GM12878 (cell line): ENCODE measurements around the gene TTLL11. TPM values are rescaled to one million over a fixed set of nuclear protein-coding genes. Genes with fewer than 3 reads are reported as not detected.

Experiments
- ATAC-seq: fragments of 200-7000 bp; cut with Tn5 transposase; 3 replicates; pipeline ENCODE4 v1.9.1; 2020; ENCODE audit warnings: mild to moderate bottlenecking, moderate library complexity
- BruUV-seq: library from RNA; stranded (reverse); fragments of 400-500 nt; replicated peaks from 2 replicates; lab custom pipeline; 2021; lab: Mats Ljungman, UMichigan
- CTCF ChIA-PET: fragments of 300-600 bp; sonication (Branson Sonifier 250); formaldehyde crosslinking; extraction: SDS; loops from one replicate; lab custom pipeline; 2021; ENCODE audit warnings: inconsistent platforms; lab: Yijun Ruan, JAX
- POLR2A ChIA-PET: fragments of 350-600 bp; formaldehyde crosslinking; extraction: SDS; loops from one replicate; lab custom pipeline; 2021; ENCODE audit warnings: inconsistent platforms; lab: Charles Lee
- RAD21 ChIA-PET: fragments of 300-600 bp; sonication (Branson Sonifier 250); formaldehyde crosslinking; loops from one replicate; lab custom pipeline; 2023; ENCODE audit warnings: antibody characterized with exemption; ENCODE audit not compliant: unreplicated experiment; lab: Charles Lee
- SMC1A ChIA-PET: fragments of 300-600 bp; sonication (Branson Sonifier 250); formaldehyde crosslinking; loops from one replicate; lab custom pipeline; 2023; ENCODE audit not compliant: unreplicated experiment, uncharacterized antibody; lab: Charles Lee
- DNase-seq: peaks from one replicate; pipeline ENCODE4 v3.0.0-alpha.2; 2011; ENCODE audit warnings: low read depth, low spot score
- FAIRE-seq: peaks from 3 replicates; lab custom pipeline; 2011; peaks lifted over from hg19 to GRCh38; lab: Jason Lieb, UNC
- H2AFZ ChIP-seq: 2 replicates; pipeline ENCODE4 v1.6.0; 2011; ENCODE audit warnings: low read depth, low read length, control low read depth; ENCODE audit not compliant: control insufficient read depth
- H3K27ac ChIP-seq: 2 replicates; pipeline ENCODE4 v1.5.1; 2011; ENCODE audit warnings: control low read depth; ENCODE audit not compliant: control insufficient read depth, insufficient read depth
- H3K27me3 ChIP-seq, 2 experiments: replicated peaks in 1 of 2; 2 replicates each; pipeline versions ENCODE4 v1.6.0 to v1.6.1; 2011; ENCODE audit warnings: low read length in 1 of 2; ENCODE audit not compliant: control insufficient read depth in 2 of 2, insufficient read depth in 2 of 2
- H3K36me3 ChIP-seq, 2 experiments: 2 replicates each; pipeline ENCODE4 v1.5.1; 2011; ENCODE audit warnings: low read length in 1 of 2; ENCODE audit not compliant: control insufficient read depth in 2 of 2, insufficient read depth in 2 of 2
- H3K4me1 ChIP-seq: 2 replicates; pipeline ENCODE4 v1.6.1; 2011; ENCODE audit warnings: mild to moderate bottlenecking, low read length, moderate library complexity, mixed read lengths; ENCODE audit not compliant: control insufficient read depth, insufficient read depth
- H3K4me2 ChIP-seq: 2 replicates; pipeline ENCODE4 v1.6.0; 2011; ENCODE audit warnings: control low read depth; ENCODE audit not compliant: control insufficient read depth, insufficient read depth
- H3K4me3 ChIP-seq: fragments of 200-600 bp; sonication (generic); 2 replicates; pipeline ENCODE4 v1.5.1; 2016
- H3K79me2 ChIP-seq: 2 replicates; pipeline ENCODE4 v1.6.0; 2011; ENCODE audit warnings: low read length; ENCODE audit not compliant: control insufficient read depth, insufficient read depth
- H3K9ac ChIP-seq: 2 replicates; pipeline ENCODE4 v1.8.0; 2011; ENCODE audit warnings: low read length, control low read depth, mixed read lengths; ENCODE audit not compliant: control insufficient read depth, insufficient read depth
- H3K9me3 ChIP-seq: replicated peaks from 3 replicates; pipeline ENCODE4 v1.5.1; 2011; ENCODE audit warnings: mild to moderate bottlenecking, low read length; ENCODE audit not compliant: control insufficient read depth, insufficient read depth
- H4K20me1 ChIP-seq: 2 replicates; pipeline ENCODE4 v1.6.0; 2011; ENCODE audit not compliant: control insufficient read depth, insufficient read depth
- BCLAF1 ChIP-seq: fragments of 450-650 bp; IDR thresholded peaks from 2 replicates; pipeline ENCODE4 v1.6.1; 2017; ENCODE audit warnings: antibody characterized with exemption, mild to moderate bottlenecking, moderate library complexity
- CUX1 ChIP-seq: IDR thresholded peaks from 2 replicates; pipeline ENCODE4 v1.6.1; 2012; ENCODE audit warnings: improper control_type of control experiment, low read depth, low read length; ENCODE audit not compliant: insufficient replicate concordance
- HDAC6 ChIP-seq: fragments of 200-600 bp; sonication (generic); IDR thresholded peaks from one replicate; pipeline ENCODE4 v1.8.0; 2017; ENCODE audit warnings: antibody characterized with exemption; ENCODE audit not compliant: unreplicated experiment
- IKZF2 ChIP-seq, 2 experiments: fragments of 450-650 bp; IDR thresholded peaks; 2 replicates each; pipeline ENCODE4 v1.6.1; 2017; ENCODE audit warnings: mild to moderate bottlenecking in 2 of 2, moderate library complexity in 2 of 2
- KLF5 ChIP-seq: fragments of 450-650 bp; IDR thresholded peaks from 2 replicates; pipeline ENCODE4 v1.6.1; 2014; ENCODE audit warnings: mild to moderate bottlenecking; ENCODE audit not compliant: partially characterized antibody
- NBN ChIP-seq: fragments of 450-650 bp; IDR thresholded peaks from 2 replicates; pipeline ENCODE4 v1.6.1; 2016
- NR2F1 ChIP-seq: fragments of 450-650 bp; conservative IDR thresholded peaks from 2 replicates; pipeline ENCODE4 v1.6.1; 2017; ENCODE audit warnings: mild to moderate bottlenecking
- RAD51 ChIP-seq: fragments of 450-650 bp; IDR thresholded peaks from 2 replicates; pipeline ENCODE4 v1.6.1; 2016; ENCODE audit warnings: moderate library complexity, mild to moderate bottlenecking, inconsistent platforms
- ZBTB4 ChIP-seq: fragments of 450-650 bp; formaldehyde crosslinking; IDR thresholded peaks from 2 replicates; pipeline ENCODE4 v1.4.0; 2022; ENCODE audit warnings: mild to moderate bottlenecking, moderate library complexity
- ZSCAN29 ChIP-seq: fragments of 450-650 bp; IDR thresholded peaks from 2 replicates; pipeline ENCODE4 v1.6.1; 2017; ENCODE audit warnings: mild to moderate bottlenecking, moderate library complexity
- WGBS: methylation state at CpG from one replicate; pipeline ENCODE4 v1.1.6; 2016; ENCODE audit warnings: low lambda C conversion rate; ENCODE audit not compliant: insufficient replicate concordance, insufficient coverage; ENCODE audit errors: missing lambda C conversion rate; 5-methylcytosine and 5-hydroxymethylcytosine counted together
- in situ Hi-C: fragments of 300-500 bp; cut with MboI; formaldehyde crosslinking; loops from 9 replicates; pipeline ENCODE4 v1.14.3; 2018; ENCODE audit warnings: mixed read lengths
- intact Hi-C: fragments of 100-400 bp; cut with micrococcal nuclease; formaldehyde crosslinking; loops from one replicate; pipeline ENCODE4 v1.14.2; 2022; ENCODE audit not compliant: unreplicated experiment
- polyA plus RNA-seq, 11 experiments: library from polyadenylated mRNA; depleted of rRNA in 4 of 11; unstranded in 6 of 11; stranded (reverse) in 5 of 11; fragments of >200 nt; fragmentation: Nextera tagmentation in 4 of 11; fragmentation: Illumina TruSeq in 1 of 11; extraction: Ambion mirVana in 4 of 11; extraction: Trizol in 1 of 11; gene quantifications; 1 replicate in 1 of 11; 2 replicates in 10 of 11; pipeline versions ENCODE4 v1.2.1 to v1.2.3, GENCODE V29; 2011 to 2016; ENCODE audit warnings: inconsistent platforms in 2 of 11, missing spikeins in 2 of 11, low read depth in 1 of 11
- total RNA-seq, 4 experiments: library from RNA; depleted of rRNA in 3 of 4; stranded (reverse); fragments of >200 nt in 3 of 4; fragmentation: Illumina TruSeq in 1 of 4; extraction: Trizol in 1 of 4; gene quantifications; 2 replicates each; pipeline versions ENCODE4 v1.2.1 to v1.2.3, GENCODE V29; 2013 to 2021

The TTLL11 gene
- total and polyA plus RNA-seq, 10 of the 15 experiments (the other 5 are each of a cell fraction or from before 2014, with no cell fraction given), result 1.2 to 3.7 (median 2.9) TPM

GRCh38 chr9:121979736-121980135 is 113.4 kb downstream of the TTLL11 start:
- intact Hi-C loops, result no loop called here
- WGBS, result 22% methylated on average over 1 of the region's 1 CpG
- Histone ChIP-seq H3K4me3 (no peak overlapping the region), H3K36me3 (no peaks in the 10 kb centered on the region), H4K20me1 (no peaks in the 10 kb centered on the region), H3K9ac (no peak overlapping the region), H2AFZ (no peak overlapping the region), H3K4me2 (no peak overlapping the region), H3K4me1 (no peaks in the 10 kb centered on the region), H3K27ac (no peak overlapping the region), H3K9me3 (no peaks in the 10 kb centered on the region), H3K27me3 (no peaks in the 10 kb centered on the region), H3K79me2 (no peaks in the 10 kb centered on the region)
- RAD21 ChIA-PET, result no interaction called here
- ATAC-seq, result no peak
- SMC1A ChIA-PET, result no interaction called here
- in situ Hi-C loops, result no loop called here
- no peak for FAIRE-seq
- BruUV-seq, result no TSS peak
- no peak for DNase-seq
- POLR2A ChIA-PET, result no interaction called here
- TF ChIP-seq NBN (no peak), CUX1 (no peak), HDAC6 (no peak), RAD51 (no peak), ZBTB4 (no peak), BCLAF1 (no peak), IKZF2 (IDR thresholded peaks at IDR 0.05) (no peak), NR2F1 (no peak), KLF5 (no peak), ZSCAN29 (no peak)
- CTCF ChIA-PET, result no interaction called here
